ENCODE results near the gene UGT2B7. TPM values are rescaled to one million over a fixed set of nuclear protein-coding genes. Genes with fewer than 3 reads are reported as not detected.

Gene UGT2B7
- polyA plus RNA-seq, 4 donors, result 70.1 to 81.2 (median 71.4) TPM

GRCh38 chr4:69147334-69147733, 51.1 kb downstream of the UGT2B7 start:
- no peak for DNase-seq (ENCODE audit: low read depth in 4 of 4, low spot score in 2 of 4)

GRCh38 chr4:69154021-69154420, 57.7 kb downstream of the UGT2B7 start:
- no peak for DNase-seq (ENCODE audit: low read depth in 4 of 4, low spot score in 2 of 4)

- DNase-seq (ENCODE audit: low read depth in 4 of 4, low spot score in 2 of 4), result no peak
Measured at GRCh38 chr4:69156913-69157312, 60.6 kb downstream of the UGT2B7 start.

Other genes starting within 250 kb of the UGT2B7 start
- gene UGT2A3, start 144.7 kb upstream of the UGT2B7 start, polyA plus RNA-seq (ENCODE audit: insufficient read length in 4 of 4), result 100 to 1,000 TPM in 1 of 4 donors, 10 to 100 TPM in 3; 71.5 to 155 (median 93.8) TPM
- gene UGT2B11, start 118.3 kb downstream of the UGT2B7 start, polyA plus RNA-seq (ENCODE audit: insufficient read length in 4 of 4), result 1 to 10 TPM; 2.2 to 4.9 (median 3.4) TPM
- under 1 TPM in 3 of 4 donors, not detected in 1; 0.11 to 0.68 (median 0.13) TPM for gene UGT2B28, start 184.0 kb downstream of the UGT2B7 start, polyA plus RNA-seq (ENCODE audit: insufficient read length in 4 of 4)